Tibial artery (tissue), 4 donors: ENCODE data around the gene ATXN7L3B.

ENCODE experiments used
- DNase-seq, 2 donors: peaks; one replicate each; pipeline ENCODE4 v3.0.0-alpha.2; 2019
- H3K27ac ChIP-seq, 2 donors: fragments of 200-600 bp; sonication (generic) in 1 of 2; 1 replicate in 1 of 2; 2 replicates in 1 of 2; pipeline ENCODE4 v1.5.1; 2018 to 2019; ENCODE audit warnings: mild to moderate bottlenecking in 1 of 2
- H3K27me3 ChIP-seq, 2 donors: fragments of 200-600 bp; sonication (generic) in 1 of 2; one replicate each; pipeline versions ENCODE4 v1.5.1 to v1.6.0; 2016 to 2019
- H3K36me3 ChIP-seq, 3 donors: fragments of 200-600 bp; sonication (generic) in 2 of 3; one replicate each; pipeline ENCODE4 v1.5.1; 2016 to 2019; ENCODE audit warnings: mild to moderate bottlenecking in 2 of 3
- H3K4me1 ChIP-seq, 4 donors: fragments of 200-600 bp; sonication (generic) in 2 of 4; 1 replicate in 3 of 4; 2 replicates in 1 of 4; pipeline ENCODE4 v1.5.1; 2016 to 2019
- H3K4me3 ChIP-seq, 2 donors: fragments of 200-600 bp; sonication (generic) in 1 of 2; 1 replicate in 1 of 2; 2 replicates in 1 of 2; pipeline ENCODE4 v1.5.1; 2018 to 2019; ENCODE audit warnings: mild to moderate bottlenecking in 2 of 2
- H3K9me3 ChIP-seq, 3 donors: fragments of 200-600 bp; sonication (generic) in 1 of 3; one replicate each; pipeline ENCODE4 v1.5.1; 2016 to 2019
- intact Hi-C: fragments of 100-400 bp; cut with DNase I; formaldehyde crosslinking; loops from one replicate; pipeline ENCODE4 v1.15.0; 2023; ENCODE audit warnings: low total_unique reads
- TF ChIP-seq, protein P1 (sequence below), 2 experiments: fragments of 200-600 bp in 1 of 2; fragments of 450-650 bp in 1 of 2; IDR thresholded peaks; one replicate each; pipeline ENCODE4 v1.5.1; 2017 to 2019; ENCODE audit warnings: antibody characterized with exemption in 2 of 2, mild to moderate bottlenecking in 1 of 2, moderate library complexity in 1 of 2

ATXN7L3B gene

DNA sequence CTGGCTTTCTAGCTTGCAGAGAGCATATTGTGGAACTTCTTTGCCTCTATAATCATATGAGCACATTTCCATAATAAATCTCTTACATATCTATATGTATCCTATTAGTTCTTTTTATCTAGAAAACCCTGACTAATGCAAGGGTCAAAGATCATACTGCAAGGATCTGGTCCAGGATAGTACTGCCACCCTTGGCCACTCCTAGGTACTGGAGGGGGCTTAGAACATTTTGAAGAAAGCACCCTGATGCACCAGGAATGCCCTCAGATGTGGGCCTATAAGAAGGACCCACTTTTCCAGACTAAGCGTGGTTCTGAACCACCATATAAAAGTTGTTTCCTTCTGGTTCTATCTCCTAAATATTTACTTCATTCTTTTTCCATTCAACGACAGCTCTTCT lies 14.6 kb downstream of the ATXN7L3B start:
- H3K27ac ChIP-seq = no peak overlapping the region

DNA sequence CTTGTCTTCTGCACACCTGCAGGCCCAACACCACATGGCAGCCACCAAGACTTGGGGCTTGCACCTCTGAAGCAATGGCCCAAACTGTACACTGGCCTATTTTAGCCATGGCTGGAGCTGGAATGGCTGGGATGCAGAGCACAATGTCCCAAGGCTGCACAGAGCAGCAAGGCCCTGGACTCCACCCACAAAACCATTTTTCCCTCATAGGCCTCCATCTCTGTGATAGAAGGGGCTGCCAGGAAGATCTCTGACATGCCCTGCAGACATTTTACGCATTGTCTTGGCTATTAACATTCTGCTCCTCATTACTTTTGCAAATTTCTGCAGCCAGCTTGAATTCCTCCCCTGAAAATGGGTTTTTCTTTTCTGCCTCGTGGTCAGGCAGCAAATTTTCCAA lies 22.1 kb downstream of the ATXN7L3B start:
- H3K27me3 ChIP-seq = no peaks in the 10 kb centered on the region
- no peak overlapping the region for H3K4me3 ChIP-seq
- H3K9me3 ChIP-seq = no peaks in the 10 kb centered on the region
- H3K27ac ChIP-seq = no peak overlapping the region
- no peak for DNase-seq
- TF ChIP-seq, protein P1, sequence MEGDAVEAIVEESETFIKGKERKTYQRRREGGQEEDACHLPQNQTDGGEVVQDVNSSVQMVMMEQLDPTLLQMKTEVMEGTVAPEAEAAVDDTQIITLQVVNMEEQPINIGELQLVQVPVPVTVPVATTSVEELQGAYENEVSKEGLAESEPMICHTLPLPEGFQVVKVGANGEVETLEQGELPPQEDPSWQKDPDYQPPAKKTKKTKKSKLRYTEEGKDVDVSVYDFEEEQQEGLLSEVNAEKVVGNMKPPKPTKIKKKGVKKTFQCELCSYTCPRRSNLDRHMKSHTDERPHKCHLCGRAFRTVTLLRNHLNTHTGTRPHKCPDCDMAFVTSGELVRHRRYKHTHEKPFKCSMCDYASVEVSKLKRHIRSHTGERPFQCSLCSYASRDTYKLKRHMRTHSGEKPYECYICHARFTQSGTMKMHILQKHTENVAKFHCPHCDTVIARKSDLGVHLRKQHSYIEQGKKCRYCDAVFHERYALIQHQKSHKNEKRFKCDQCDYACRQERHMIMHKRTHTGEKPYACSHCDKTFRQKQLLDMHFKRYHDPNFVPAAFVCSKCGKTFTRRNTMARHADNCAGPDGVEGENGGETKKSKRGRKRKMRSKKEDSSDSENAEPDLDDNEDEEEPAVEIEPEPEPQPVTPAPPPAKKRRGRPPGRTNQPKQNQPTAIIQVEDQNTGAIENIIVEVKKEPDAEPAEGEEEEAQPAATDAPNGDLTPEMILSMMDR (IDR thresholded peaks at IDR 0.05) = no peak
- intact Hi-C loops = loop anchor here (5.0 kb wide), 1 partner anchor 208 kb away; no protein-coding TSS in a partner anchor
- no peaks in the 10 kb centered on the region for H3K36me3 ChIP-seq
- H3K4me1 ChIP-seq = no peaks in the 10 kb centered on the region

More for the DNA sequence above, 14.6 kb downstream of the ATXN7L3B start:
- no peaks in the 10 kb centered on the region for H3K27me3 ChIP-seq
- intact Hi-C loops = no loop called here
- no peaks in the 10 kb centered on the region for H3K4me1 ChIP-seq
- H3K36me3 ChIP-seq = no peaks in the 10 kb centered on the region
- H3K9me3 ChIP-seq = no peaks in the 10 kb centered on the region
- TF ChIP-seq, protein P1 (IDR thresholded peaks at IDR 0.05) = no peak
- no peak for DNase-seq
- no peak overlapping the region for H3K4me3 ChIP-seq

DNA sequence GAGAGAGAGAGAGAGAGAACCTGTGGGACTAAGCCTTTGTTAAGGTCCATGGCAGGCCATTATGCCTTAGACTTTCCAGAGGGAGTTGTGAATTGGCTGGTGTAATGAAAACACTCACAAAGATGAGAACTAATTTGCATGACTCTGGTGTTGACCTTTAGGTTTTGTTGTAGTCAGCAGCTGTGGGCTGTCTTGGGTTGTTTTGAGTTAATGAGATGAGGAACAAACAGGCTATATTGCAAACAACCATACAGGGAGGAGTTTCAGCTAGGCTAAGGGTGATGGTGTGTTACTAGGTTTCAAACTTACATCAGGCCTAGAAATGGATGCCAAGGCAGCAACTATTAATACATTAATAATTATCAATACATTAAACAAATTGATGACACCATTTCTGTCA lies 26.3 kb downstream of the ATXN7L3B start:
- Histone ChIP-seq H3K27me3 (no peaks in the 10 kb centered on the region), H3K4me3 (no peak overlapping the region), H3K4me1 (no peaks in the 10 kb centered on the region), H3K9me3 (no peaks in the 10 kb centered on the region), H3K27ac (no peak overlapping the region), H3K36me3 (no peaks in the 10 kb centered on the region)
- intact Hi-C loops = no loop called here
- TF ChIP-seq, protein P1 (IDR thresholded peaks at IDR 0.05) = no peak
- no peak for DNase-seq

DNA sequence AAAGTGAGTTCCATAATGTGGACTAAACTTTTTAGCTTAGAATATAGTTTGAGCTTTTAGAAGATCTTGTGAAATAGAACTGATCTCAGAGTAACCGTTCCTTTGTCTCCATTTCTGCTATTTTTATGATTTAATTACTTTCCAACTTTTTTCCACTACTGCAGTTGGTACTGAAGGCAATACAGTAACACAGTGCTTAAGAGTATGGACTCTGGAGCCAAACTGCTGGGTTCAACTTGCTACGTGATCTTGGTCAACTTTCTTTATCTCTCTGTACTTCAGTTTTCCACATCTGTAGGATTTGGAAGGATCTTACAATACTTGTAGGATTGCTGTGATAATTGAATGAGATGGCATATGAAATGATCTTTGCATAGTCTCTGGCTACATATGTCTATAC lies 40.9 kb downstream of the ATXN7L3B start:
- TF ChIP-seq, protein P1 (IDR thresholded peaks at IDR 0.05) = no peak
- peaks cover 0 to under 1% (median under 1%) of the 10 kb centered on the region in 3 donors for H3K9me3 ChIP-seq
- H3K4me3 ChIP-seq = no peak overlapping the region
- no peak overlapping the region for H3K27ac ChIP-seq
- intact Hi-C loops = no loop called here
- no peaks in the 10 kb centered on the region for H3K27me3 ChIP-seq
- no peak for DNase-seq
- no peaks in the 10 kb centered on the region for H3K36me3 ChIP-seq
- no peaks in the 10 kb centered on the region for H3K4me1 ChIP-seq

DNA sequence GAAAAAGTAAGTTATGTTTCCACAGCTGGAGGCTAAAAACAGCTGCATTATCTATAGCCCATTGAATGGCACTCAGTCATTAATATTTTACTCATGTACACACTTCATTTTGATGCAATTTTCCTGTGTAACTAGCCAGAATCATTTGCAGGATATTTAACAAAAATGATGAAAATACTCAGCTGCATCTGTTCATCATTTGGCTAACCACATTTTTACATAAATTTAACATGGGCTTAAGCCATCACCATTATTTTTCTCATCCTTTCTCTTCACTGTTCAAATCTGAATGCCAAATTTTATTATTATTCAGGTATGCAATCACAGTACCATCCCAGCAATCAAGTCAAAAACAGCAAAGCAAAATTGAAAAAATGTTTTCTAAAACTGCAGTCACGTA lies 41.8 kb downstream of the ATXN7L3B start:
- intact Hi-C loops = no loop called here
- Histone ChIP-seq H3K36me3 (no peaks in the 10 kb centered on the region), H3K27me3 (no peaks in the 10 kb centered on the region), H3K27ac (no peak overlapping the region), H3K4me1 (no peaks in the 10 kb centered on the region), H3K4me3 (no peak overlapping the region), H3K9me3 (no peaks in the 10 kb centered on the region)
- no peak for DNase-seq
- TF ChIP-seq, protein P1 (IDR thresholded peaks at IDR 0.05) = no peak

DNA sequence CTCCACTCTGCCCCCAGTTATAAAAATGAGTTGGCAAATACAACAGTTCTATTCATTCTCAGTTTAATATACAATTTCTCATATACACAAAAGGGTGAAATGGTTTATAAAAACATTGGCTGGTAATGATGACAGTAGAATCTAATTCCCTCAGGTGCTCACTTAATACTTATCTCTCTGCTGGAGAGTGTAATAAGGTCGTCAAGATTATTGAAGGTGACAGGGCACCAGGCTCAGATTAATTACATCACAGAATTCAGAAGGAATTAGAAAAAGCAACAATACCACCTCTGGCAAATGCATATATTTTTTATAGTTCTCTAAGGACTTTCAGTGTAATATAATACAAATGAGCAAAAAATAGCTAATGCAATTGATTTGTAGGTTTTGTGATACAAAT lies 42.3 kb downstream of the ATXN7L3B start:
- TF ChIP-seq, protein P1 (IDR thresholded peaks at IDR 0.05) = no peak

More for the DNA sequence above, 42.3 kb downstream of the ATXN7L3B start:
- Histone ChIP-seq H3K9me3 (no peaks in the 10 kb centered on the region), H3K4me1 (no peaks in the 10 kb centered on the region), H3K36me3 (no peaks in the 10 kb centered on the region), H3K27me3 (no peaks in the 10 kb centered on the region), H3K4me3 (no peak overlapping the region), H3K27ac (no peak overlapping the region)
- DNase-seq = no peak
- intact Hi-C loops = no loop called here
